GM12878 (cell line): ENCODE measurements around the gene LMF1.

ENCODE experiments used
- CEBPB ChIP-seq, 2 experiments: fragments of 150-350 bp in 1 of 2; IDR thresholded peaks; 2 replicates each; pipeline ENCODE4 v1.6.1; 2012 to 2014; ENCODE audit warnings: low read depth in 2 of 2, low read length in 2 of 2, borderline replicate concordance in 1 of 2, inconsistent platforms in 1 of 2
- POLR2A ChIP-seq: IDR thresholded peaks from 2 replicates; pipeline ENCODE4 v1.6.1; 2011; ENCODE audit warnings: low read depth, mild to moderate bottlenecking, low read length
- YY1 ChIP-seq: IDR thresholded peaks from 2 replicates; pipeline ENCODE4 v1.6.1; 2011; ENCODE audit warnings: low read depth, mild to moderate bottlenecking, low read length

DNA sequence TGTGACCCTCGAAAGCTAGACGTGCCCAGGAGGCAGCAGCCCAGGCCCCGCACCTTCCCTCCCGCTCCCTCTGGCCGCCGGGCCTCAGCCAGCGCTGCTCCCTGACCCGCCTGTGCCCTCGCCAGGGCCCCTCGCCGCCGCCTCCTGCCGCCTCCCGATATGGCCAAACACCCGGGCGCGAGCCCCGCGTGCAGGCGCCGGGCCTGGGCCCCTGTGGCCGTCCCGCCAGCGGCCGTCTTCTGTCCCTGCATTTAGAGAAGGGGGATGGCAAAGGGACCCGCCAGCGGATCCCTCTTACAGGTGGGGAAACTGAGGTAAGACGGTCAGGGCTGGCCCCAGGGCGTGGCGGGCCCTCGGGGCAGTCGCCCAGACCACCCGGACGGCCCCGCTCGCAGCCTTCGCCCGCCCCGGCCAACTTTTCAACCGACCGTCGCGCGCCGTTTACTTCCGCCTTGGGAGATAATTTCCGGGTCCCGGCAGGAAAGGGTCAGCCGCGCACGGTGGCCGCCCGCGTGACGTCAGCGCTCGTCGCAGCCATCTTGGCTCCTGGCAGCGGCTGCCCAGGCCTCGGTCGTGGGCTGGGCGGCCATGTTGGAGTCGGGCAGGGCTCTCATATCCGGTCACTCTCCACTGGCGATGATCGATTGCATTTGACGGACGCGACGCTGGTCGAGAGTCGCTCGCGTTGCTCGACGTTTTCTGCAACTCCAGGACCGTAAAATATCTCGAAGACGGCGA lies 163.3 kb downstream of the LMF1 start:
- TF ChIP-seq CEBPB (IDR thresholded peaks at IDR 0.05; ENCODE audit: borderline replicate concordance in 1 of 2, low read depth in 2 of 2, low read length in 2 of 2), result no peak
- TF ChIP-seq YY1, result peak; percentile 100
- TF ChIP-seq POLR2A, result peak; percentile 82
